ENCODE results near the gene ASCL4. TPM values are rescaled to one million over a fixed set of nuclear protein-coding genes. Genes with fewer than 3 reads are reported as not detected.

ASCL4 gene
- polyA plus RNA-seq, 1 of the 3 experiments (the other 2 are of a cell fraction) = not detected

- H3K9ac ChIP-seq = no peak overlapping the region
- no peak overlapping the region for H3K4me2 ChIP-seq
- H2AFZ ChIP-seq (ENCODE audit: low read depth) = no peak overlapping the region
- H3K4me3 ChIP-seq (ENCODE audit: low read depth in 2 of 2, low read length in 1 of 2) = no peak overlapping the region
- TF ChIP-seq RXRA (IDR thresholded peaks at IDR 0.05; ENCODE audit: borderline replicate concordance, low read depth) (no peak), NFIC (IDR thresholded peaks at IDR 0.05; ENCODE audit: borderline replicate concordance) (no peak)
- CTCF ChIA-PET = interaction anchor here (1.4 kb wide), 1 partner anchor 154 kb away, joined by 4 read pairs; no protein-coding TSS in a partner anchor
- no peaks in the 10 kb centered on the region for H3K9me3 ChIP-seq
- H3K27me3 ChIP-seq (ENCODE audit: insufficient read depth) = no peaks in the 10 kb centered on the region
- WGBS (ENCODE audit: low lambda C conversion rate) = 53% methylated on average over 4 of the region's 4 CpGs
- H3K4me1 ChIP-seq (ENCODE audit: control insufficient read depth in 1 of 2, insufficient read depth in 2 of 2, low read depth in 1 of 2, low read length in 1 of 2) = peaks cover 0 to 7% of the 10 kb centered on the region in 2 experiments; a peak in 2 of 4 replicates
- H4K20me1 ChIP-seq (ENCODE audit: insufficient read depth) = no peaks in the 10 kb centered on the region
- DNase-seq = no peak
- H3K27ac ChIP-seq (ENCODE audit: low read depth in 2 of 2, low read length in 1 of 2) = no peak overlapping the region
- peaks cover 10% of the 10 kb centered on the region for H3K79me2 ChIP-seq (ENCODE audit: insufficient read depth)
- H3K36me3 ChIP-seq (replicated peaks in 1 of 2; ENCODE audit: control insufficient read depth in 1 of 2, insufficient read depth in 2 of 2, low read length in 1 of 2) = no peaks in the 10 kb centered on the region
- H3K9me2 ChIP-seq = no peaks in the 10 kb centered on the region
- POLR2A ChIA-PET = no interaction called here
- peaks cover 3% of the 10 kb centered on the region for H3F3A ChIP-seq (replicated peaks; ENCODE audit: insufficient read depth)
Observed at GRCh38 chr12:107764626-107765025, 9.9 kb upstream of the ASCL4 start.

- POLR2A ChIA-PET = no interaction called here
- Histone ChIP-seq H3F3A (replicated peaks; ENCODE audit: insufficient read depth) (no peaks in the 10 kb centered on the region), H3K4me1 (ENCODE audit: control insufficient read depth in 1 of 2, insufficient read depth in 2 of 2, low read depth in 1 of 2, low read length in 1 of 2) (peaks cover 0 to 6% of the 10 kb centered on the region in 2 experiments; a peak in 1 of 4 replicates)
Observed at GRCh38 chr12:107765316-107765715, 9.2 kb upstream of the ASCL4 start.

More at GRCh38 chr12:107765316-107765715, 9.2 kb upstream of the ASCL4 start:
- Histone ChIP-seq H3K27me3 (ENCODE audit: insufficient read depth) (no peaks in the 10 kb centered on the region), H3K9me3 (no peaks in the 10 kb centered on the region), H3K36me3 (replicated peaks in 1 of 2; ENCODE audit: control insufficient read depth in 1 of 2, insufficient read depth in 2 of 2, low read length in 1 of 2) (no peaks in the 10 kb centered on the region), H3K79me2 (ENCODE audit: insufficient read depth) (peaks cover 3% of the 10 kb centered on the region), H2AFZ (ENCODE audit: low read depth) (no peak overlapping the region), H3K9ac (no peak overlapping the region), H3K4me2 (no peak overlapping the region), H3K27ac (ENCODE audit: low read depth in 2 of 2, low read length in 1 of 2) (no peak overlapping the region), H4K20me1 (ENCODE audit: insufficient read depth) (no peaks in the 10 kb centered on the region), H3K9me2 (no peaks in the 10 kb centered on the region), H3K4me3 (ENCODE audit: low read depth in 2 of 2, low read length in 1 of 2) (no peak overlapping the region)
- WGBS (ENCODE audit: low lambda C conversion rate) = 24% methylated on average over 1 of the region's 1 CpG
- no peak for TF ChIP-seq FOXM1 (IDR thresholded peaks at IDR 0.05; ENCODE audit: low read depth)
- TF ChIP-seq YY1 (IDR thresholded peaks at IDR 0.05; ENCODE audit: low read depth) = no peak
- no peak for TF ChIP-seq NFIC (IDR thresholded peaks at IDR 0.05; ENCODE audit: borderline replicate concordance)
- no peak for TF ChIP-seq RCOR1 (IDR thresholded peaks at IDR 0.05; ENCODE audit: low read length)
- no peak for TF ChIP-seq MEF2A (IDR thresholded peaks at IDR 0.05; ENCODE audit: borderline replicate concordance, low read depth)
- TF ChIP-seq SIN3A (IDR thresholded peaks at IDR 0.05; ENCODE audit: borderline replicate concordance, low read depth, low read length) = no peak
- TF ChIP-seq USF2 (IDR thresholded peaks at IDR 0.05; ENCODE audit: borderline replicate concordance, low read depth, low read length) = no peak
- TF ChIP-seq CTCF (IDR thresholded peaks at IDR 0.05) = no peak
- no peak for TF ChIP-seq ELF1 (IDR thresholded peaks at IDR 0.05)
- TF ChIP-seq GABPA (IDR thresholded peaks at IDR 0.05; ENCODE audit: low read depth) = no peak
- no peak for TF ChIP-seq CHD2 (IDR thresholded peaks at IDR 0.05; ENCODE audit: low read length, partially characterized antibody)
- TF ChIP-seq JUND (IDR thresholded peaks at IDR 0.05) = no peak
- no peak for TF ChIP-seq EZH2phosphoT487 (IDR thresholded peaks at IDR 0.05; ENCODE audit: borderline replicate concordance, low read depth)
- no peak for TF ChIP-seq NRF1 (IDR thresholded peaks at IDR 0.05; ENCODE audit: low read depth, low read length)
- no peak for TF ChIP-seq FOSL2 (IDR thresholded peaks at IDR 0.05; ENCODE audit: borderline replicate concordance, low read depth)
- no peak for TF ChIP-seq RXRA (IDR thresholded peaks at IDR 0.05; ENCODE audit: borderline replicate concordance, low read depth)
- DNase-seq = no peak
- CTCF ChIA-PET = interaction anchor here (1.6 kb wide), 1 partner anchor 9 kb away, joined by 4 read pairs; the partner anchor contains the start of gene ASCL4
